Mesodermal cell (in vitro differentiated cells): Measurements from ENCODE around the gene PLEKHG7.

Experiments
- H3K27ac ChIP-seq: 2 replicates; pipeline ENCODE4 v1.7.0; 2013; ENCODE audit warnings: mild to moderate bottlenecking, low read depth, low read length, moderate library complexity; ENCODE audit not compliant: severe bottlenecking
- H3K36me3 ChIP-seq: 2 replicates; pipeline ENCODE4 v1.7.1; 2013; ENCODE audit warnings: mild to moderate bottlenecking, low read length, moderate library complexity; ENCODE audit not compliant: control insufficient read depth, insufficient read depth
- H3K4me1 ChIP-seq: one replicate; pipeline ENCODE4 v1.7.1; 2013; ENCODE audit warnings: mild to moderate bottlenecking, low read length; ENCODE audit not compliant: insufficient read depth, control insufficient read depth, poor library complexity, severe bottlenecking
- H3K4me3 ChIP-seq: 2 replicates; pipeline ENCODE4 v1.7.0; 2013; ENCODE audit warnings: low read length, control low read depth, mild to moderate bottlenecking; ENCODE audit not compliant: insufficient read depth, poor library complexity, severe bottlenecking; ENCODE audit errors: extremely low read depth
- H3K9me3 ChIP-seq: 2 replicates; pipeline ENCODE4 v1.7.1; 2013; ENCODE audit warnings: mild to moderate bottlenecking, low read length, moderate library complexity; ENCODE audit not compliant: control insufficient read depth
- WGBS, 2 experiments: methylation state at CpG; one replicate each; pipeline ENCODE4 v1.1.5; 2013; ENCODE audit warnings: missing lambda C conversion rate in 2 of 2; ENCODE audit not compliant: insufficient coverage in 2 of 2; 5-methylcytosine and 5-hydroxymethylcytosine counted together

PLEKHG7 gene

DNA sequence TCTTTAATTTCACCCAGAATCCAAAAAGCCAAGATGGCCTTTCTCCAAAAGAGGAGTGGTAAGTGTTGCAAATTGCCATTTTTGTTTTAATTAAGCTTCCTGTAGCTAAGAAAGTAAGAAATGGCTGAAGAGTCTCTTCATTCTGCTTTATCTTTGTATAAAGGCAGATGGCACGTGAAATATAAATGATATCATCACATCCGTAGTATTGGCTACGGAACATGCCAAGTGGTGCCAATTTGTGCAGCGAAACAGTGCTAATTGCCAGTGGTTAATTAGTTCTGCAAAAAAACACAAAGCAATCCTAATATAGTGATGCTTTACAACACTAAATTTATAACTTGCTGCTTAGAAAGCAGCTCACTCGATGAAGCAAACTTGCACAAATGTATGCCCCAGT, 29.4 kb downstream of the PLEKHG7 start:
- Histone ChIP-seq H3K4me3 (no peak overlapping the region), H3K27ac (no peak overlapping the region), H3K9me3 (no peaks in the 10 kb centered on the region), H3K36me3 (no peaks in the 10 kb centered on the region), H3K4me1 (no peaks in the 10 kb centered on the region)
- WGBS, 2 experiments: 94 to 100% methylated on average over 3 to 4 of the region's 5 CpGs

DNA sequence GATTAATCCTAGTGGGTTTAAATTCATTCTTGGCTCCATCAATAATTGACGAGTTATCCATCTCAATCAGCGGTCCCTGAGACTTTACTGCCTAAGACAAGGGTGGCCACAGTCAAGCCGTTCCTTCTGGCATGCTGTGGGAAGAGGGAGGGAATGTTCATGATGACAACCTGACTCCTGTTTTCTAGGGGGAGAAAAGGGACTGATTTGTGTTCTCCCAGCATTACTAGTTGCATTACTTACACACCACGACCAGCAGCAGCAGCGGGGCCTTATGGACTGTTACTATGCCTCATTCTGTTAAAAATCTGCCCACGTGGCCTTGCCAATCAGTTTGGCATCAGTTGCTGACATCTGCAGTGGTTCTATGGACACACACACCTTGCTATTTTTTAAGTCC, 29.9 kb downstream of the PLEKHG7 start:
- H3K4me1 ChIP-seq: no peaks in the 10 kb centered on the region
- H3K27ac ChIP-seq: no peak overlapping the region
- WGBS, 2 experiments: 74 to 92% methylated on average over 6 of the region's 6 CpGs
- H3K36me3 ChIP-seq: no peaks in the 10 kb centered on the region
- H3K9me3 ChIP-seq: no peaks in the 10 kb centered on the region
- no peak overlapping the region for H3K4me3 ChIP-seq

DNA sequence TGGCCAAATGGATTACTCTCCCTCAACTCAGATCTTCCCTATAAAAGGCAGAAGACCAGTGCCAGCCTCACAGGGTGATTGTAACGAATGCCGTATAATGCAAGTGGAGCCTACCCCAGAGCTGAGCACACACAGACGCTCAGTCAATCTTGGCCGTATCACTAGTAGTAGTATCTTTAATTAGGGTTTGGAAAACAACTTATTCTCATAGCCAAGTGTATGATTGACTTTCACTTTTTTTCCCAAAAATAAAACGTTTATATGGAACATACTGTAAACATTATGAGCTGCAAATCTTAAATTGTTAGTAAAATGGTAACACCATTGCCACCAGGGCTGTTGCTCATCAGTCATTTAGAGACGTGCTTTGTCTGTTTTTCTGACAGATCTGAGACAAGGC, 30.4 kb downstream of the PLEKHG7 start:
- H3K4me1 ChIP-seq: no peaks in the 10 kb centered on the region
- H3K4me3 ChIP-seq: no peak overlapping the region
- no peaks in the 10 kb centered on the region for H3K9me3 ChIP-seq

GRCh38 chr12:92733661-92734060, 30.9 kb downstream of the PLEKHG7 start:
- Histone ChIP-seq H3K36me3 (no peaks in the 10 kb centered on the region), H3K9me3 (no peaks in the 10 kb centered on the region), H3K4me3 (no peak overlapping the region), H3K27ac (no peak overlapping the region), H3K4me1 (no peaks in the 10 kb centered on the region)
- WGBS, 2 experiments: 100% methylated on average over 1 of the region's 3 CpGs

More for the DNA sequence above, 30.4 kb downstream of the PLEKHG7 start:
- Histone ChIP-seq H3K27ac (no peak overlapping the region), H3K36me3 (no peaks in the 10 kb centered on the region)
- 93 to 100% methylated on average over 1 to 3 of the region's 6 CpGs for WGBS, 2 experiments

GRCh38 chr12:92735131-92735721, 32.4 kb downstream of the PLEKHG7 start:
- Histone ChIP-seq H3K9me3 (no peaks in the 10 kb centered on the region), H3K27ac (no peak overlapping the region), H3K4me3 (no peak overlapping the region), H3K36me3 (no peaks in the 10 kb centered on the region), H3K4me1 (no peaks in the 10 kb centered on the region)
- WGBS, 2 experiments: 75 to 84% methylated on average over 1 to 2 of the region's 3 CpGs

DNA sequence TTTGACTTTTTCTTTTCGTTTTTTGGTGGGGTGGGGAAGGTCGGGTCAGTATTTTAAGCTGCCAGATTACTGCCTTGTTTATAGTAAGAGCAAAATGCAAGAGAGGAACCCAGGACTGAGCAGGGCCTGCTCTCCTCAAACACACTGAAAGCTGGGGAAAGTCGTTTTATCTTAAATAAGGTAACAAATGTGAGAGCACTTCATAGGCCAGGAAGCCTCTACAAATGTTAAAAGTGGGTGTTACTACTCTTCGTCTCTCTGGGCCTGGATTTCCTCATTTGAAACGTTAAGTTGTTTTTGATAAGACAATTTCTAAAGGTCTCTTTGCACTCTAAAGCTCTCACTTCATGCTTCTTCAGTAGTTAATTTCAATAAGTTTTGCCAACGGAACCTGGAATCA, 33.8 kb downstream of the PLEKHG7 start:
- no peak overlapping the region for H3K27ac ChIP-seq
- H3K36me3 ChIP-seq: no peaks in the 10 kb centered on the region
- H3K4me3 ChIP-seq: no peak overlapping the region
- WGBS, 2 experiments: 81 to 86% methylated on average over 1 to 4 of the region's 6 CpGs
- H3K4me1 ChIP-seq: no peaks in the 10 kb centered on the region
- no peaks in the 10 kb centered on the region for H3K9me3 ChIP-seq

- H3K27ac ChIP-seq: no peak overlapping the region
Measured at GRCh38 chr12:92737855-92738850, 35.4 kb downstream of the PLEKHG7 start.

DNA sequence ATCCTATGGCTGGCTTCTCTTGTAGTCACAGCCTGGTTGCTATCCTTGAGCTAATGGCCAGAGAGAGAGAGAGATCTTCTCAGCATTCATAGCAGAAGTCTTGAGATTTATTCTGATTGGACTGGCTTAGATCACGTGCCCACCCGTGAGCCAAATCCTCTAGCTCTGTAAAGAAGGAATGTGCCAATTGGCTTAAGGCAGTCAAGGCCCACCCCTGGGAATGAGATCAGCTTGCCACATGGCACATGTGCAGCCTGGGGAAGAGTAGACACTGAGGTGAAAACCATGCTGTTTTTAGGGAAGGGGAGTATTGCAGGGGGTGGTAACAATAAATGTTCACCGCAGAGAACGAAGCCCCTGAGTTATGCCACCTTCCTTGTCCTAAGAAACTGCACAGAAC, 36.3 kb downstream of the PLEKHG7 start:
- no peak overlapping the region for H3K27ac ChIP-seq

More at GRCh38 chr12:92737855-92738850, 35.4 kb downstream of the PLEKHG7 start:
- 95 to 98% methylated on average over 3 to 4 of the region's 7 CpGs for WGBS, 2 experiments
- Histone ChIP-seq H3K4me1 (no peaks in the 10 kb centered on the region), H3K9me3 (no peaks in the 10 kb centered on the region), H3K4me3 (no peak overlapping the region), H3K36me3 (no peaks in the 10 kb centered on the region)

DNA sequence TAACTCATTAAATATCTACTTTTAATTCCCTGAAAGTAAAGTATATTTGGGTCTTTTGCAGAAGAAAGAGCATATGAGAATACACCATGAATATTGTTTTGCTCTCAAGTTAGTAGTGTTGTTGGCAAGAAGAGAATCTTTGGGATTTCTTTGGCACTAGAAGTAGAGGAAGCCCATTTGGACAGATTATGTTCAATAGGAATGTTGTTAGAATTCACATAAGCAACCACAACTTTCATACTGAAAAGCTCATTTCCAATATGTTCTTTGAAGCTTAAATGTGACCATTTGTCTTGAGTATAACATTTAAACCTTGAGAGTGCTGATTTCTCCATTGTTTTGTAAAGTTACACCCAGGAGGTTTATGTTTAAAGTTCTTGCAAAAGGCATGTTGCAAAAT, 37.6 kb downstream of the PLEKHG7 start:
- Histone ChIP-seq H3K36me3 (no peaks in the 10 kb centered on the region), H3K4me3 (no peak overlapping the region), H3K4me1 (peaks cover 6% of the 10 kb centered on the region), H3K9me3 (no peaks in the 10 kb centered on the region), H3K27ac (no peak overlapping the region)

More for the DNA sequence above, 36.3 kb downstream of the PLEKHG7 start:
- WGBS, 2 experiments: 90 to 100% methylated on average over 1 to 2 of the region's 4 CpGs
- Histone ChIP-seq H3K4me3 (no peak overlapping the region), H3K36me3 (no peaks in the 10 kb centered on the region), H3K9me3 (no peaks in the 10 kb centered on the region), H3K4me1 (no peaks in the 10 kb centered on the region)

DNA sequence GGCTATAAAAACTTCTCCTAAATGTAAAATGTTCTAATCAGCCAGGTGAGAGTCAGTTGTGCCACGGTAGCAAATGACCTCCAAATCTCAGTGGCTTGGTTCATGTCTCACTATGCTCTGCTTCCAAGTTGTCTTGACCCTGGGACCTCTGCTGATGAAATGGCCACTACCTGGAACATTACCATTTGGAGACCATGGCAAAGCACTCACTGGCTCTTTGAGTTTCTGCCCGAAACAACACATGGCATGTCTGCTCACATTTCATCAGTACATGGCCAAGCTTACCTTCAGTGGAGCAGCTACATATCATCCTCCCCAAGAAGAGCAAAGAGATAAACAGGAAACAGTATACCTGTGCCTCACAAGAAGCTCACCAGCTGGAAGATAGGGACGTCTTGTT, 40.2 kb downstream of the PLEKHG7 start:
- 97 to 100% methylated on average over 2 to 3 of the region's 3 CpGs for WGBS, 2 experiments
- Histone ChIP-seq H3K4me3 (no peak overlapping the region), H3K4me1 (peaks cover 16% of the 10 kb centered on the region), H3K27ac (no peak overlapping the region), H3K9me3 (no peaks in the 10 kb centered on the region), H3K36me3 (no peaks in the 10 kb centered on the region)
